HFFc6 (cell line): Measurements from ENCODE around the gene HSD17B12. TPM values are rescaled to one million over a fixed set of nuclear protein-coding genes. Genes with fewer than 3 reads are reported as not detected.
A peak's percentile ranks its signal among the peaks of the same experiment; 100 is the strongest.

Source experiments
- DNase-seq: peaks from one replicate; pipeline ENCODE4 v3.0.0-alpha.2; 2018
- H3K27ac Mint-ChIP-seq: 2 replicates; pipeline ENCODE4 v1.8.0; 2020; ENCODE audit warnings: mild to moderate bottlenecking, mixed read lengths
- H3K27me3 Mint-ChIP-seq: 2 replicates; pipeline ENCODE4 v1.8.0; 2021; ENCODE audit warnings: mild to moderate bottlenecking, moderate library complexity, mixed read lengths; ENCODE audit not compliant: insufficient read depth
- H3K36me3 Mint-ChIP-seq: 2 replicates; pipeline ENCODE4 v1.8.0; 2021; ENCODE audit warnings: low read depth, mixed read lengths
- H3K4me1 Mint-ChIP-seq: 2 replicates; pipeline ENCODE4 v1.8.0; 2020; ENCODE audit warnings: low read depth, mixed read lengths
- H3K4me3 Mint-ChIP-seq: 2 replicates; pipeline ENCODE4 v1.8.0; 2020; ENCODE audit warnings: mild to moderate bottlenecking, moderate library complexity, mixed read lengths
- H3K9me3 Mint-ChIP-seq: 2 replicates; pipeline ENCODE4 v1.8.0; 2020; ENCODE audit warnings: mild to moderate bottlenecking, mixed read lengths
- total RNA-seq, 6 experiments: library from RNA; stranded (reverse); fragmentation: NEBNext Ultra II Directional; extraction: Animal tissue kit (Norgen Biotek cat#: 25700); gene quantifications; 2 replicates in 1 of 6; 3 replicates in 5 of 6; pipeline ENCODE4 v1.2.3, GENCODE V29; 2021
- TF ChIP-seq, protein P1 (sequence below): fragments of 200-600 bp; sonication (generic); IDR thresholded peaks from 2 replicates; pipeline ENCODE4 v1.5.0; 2021; ENCODE audit warnings: antibody characterized with exemption, mild to moderate bottlenecking

HSD17B12 gene
- total RNA-seq, 6 experiments from 2014 or later, result 89.1 to 119 (median 99.0) TPM

DNA sequence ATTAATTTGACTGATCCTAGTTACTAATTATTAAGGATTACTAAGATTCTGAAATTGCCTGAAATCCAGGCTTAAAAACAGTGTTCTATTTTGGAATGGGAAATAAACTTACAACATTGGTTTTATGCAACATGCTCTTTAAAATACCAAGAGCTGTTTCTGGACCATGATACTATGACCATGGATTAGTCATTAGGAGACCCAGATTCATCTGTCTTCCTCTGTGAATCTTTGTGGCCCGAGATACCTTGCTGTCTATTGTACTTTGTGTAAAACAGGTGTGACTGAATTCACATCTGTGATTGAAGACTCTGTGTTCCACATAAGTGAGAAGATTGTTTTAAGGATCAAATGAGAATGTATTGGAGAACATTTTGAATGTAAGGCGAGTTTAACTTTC, 98.8 kb downstream of the HSD17B12 start:
- H3K4me3 Mint-ChIP-seq, result no peak overlapping the region
- H3K27ac Mint-ChIP-seq, result no peak overlapping the region
- TF ChIP-seq, protein P1, sequence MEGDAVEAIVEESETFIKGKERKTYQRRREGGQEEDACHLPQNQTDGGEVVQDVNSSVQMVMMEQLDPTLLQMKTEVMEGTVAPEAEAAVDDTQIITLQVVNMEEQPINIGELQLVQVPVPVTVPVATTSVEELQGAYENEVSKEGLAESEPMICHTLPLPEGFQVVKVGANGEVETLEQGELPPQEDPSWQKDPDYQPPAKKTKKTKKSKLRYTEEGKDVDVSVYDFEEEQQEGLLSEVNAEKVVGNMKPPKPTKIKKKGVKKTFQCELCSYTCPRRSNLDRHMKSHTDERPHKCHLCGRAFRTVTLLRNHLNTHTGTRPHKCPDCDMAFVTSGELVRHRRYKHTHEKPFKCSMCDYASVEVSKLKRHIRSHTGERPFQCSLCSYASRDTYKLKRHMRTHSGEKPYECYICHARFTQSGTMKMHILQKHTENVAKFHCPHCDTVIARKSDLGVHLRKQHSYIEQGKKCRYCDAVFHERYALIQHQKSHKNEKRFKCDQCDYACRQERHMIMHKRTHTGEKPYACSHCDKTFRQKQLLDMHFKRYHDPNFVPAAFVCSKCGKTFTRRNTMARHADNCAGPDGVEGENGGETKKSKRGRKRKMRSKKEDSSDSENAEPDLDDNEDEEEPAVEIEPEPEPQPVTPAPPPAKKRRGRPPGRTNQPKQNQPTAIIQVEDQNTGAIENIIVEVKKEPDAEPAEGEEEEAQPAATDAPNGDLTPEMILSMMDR, result no peak
- DNase-seq, result no peak
- peaks cover 2% of the 10 kb centered on the region; the same call in 1 of the 2 replicates for H3K27me3 Mint-ChIP-seq
- peaks cover 24% of the 10 kb centered on the region for H3K4me1 Mint-ChIP-seq
- H3K9me3 Mint-ChIP-seq, result peaks cover 10% of the 10 kb centered on the region
- H3K36me3 Mint-ChIP-seq, result peaks cover 19% of the 10 kb centered on the region

DNA sequence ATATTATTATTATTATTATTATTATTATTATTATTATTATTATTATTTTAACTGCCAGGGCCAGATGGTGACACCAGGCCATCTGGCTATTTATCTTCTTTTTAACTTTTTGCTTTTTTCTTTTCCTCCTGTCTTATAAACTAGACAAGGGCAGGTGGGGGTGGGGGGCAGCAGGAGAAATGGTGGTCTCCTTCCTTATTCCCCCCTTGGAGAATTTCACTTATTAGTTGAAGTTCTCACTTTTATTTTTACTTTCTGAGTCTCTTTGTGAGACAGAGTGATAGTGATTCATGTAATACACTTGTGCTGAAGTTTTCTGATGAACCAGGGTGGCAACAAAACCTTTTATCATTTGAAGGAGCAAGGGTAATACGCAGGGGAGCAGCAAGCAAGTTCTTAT, 103.8 kb downstream of the HSD17B12 start:
- H3K4me3 Mint-ChIP-seq, result no peak overlapping the region
- peaks cover 2% of the 10 kb centered on the region; the same call in 1 of the 2 replicates for H3K27me3 Mint-ChIP-seq
- peaks cover 46% of the 10 kb centered on the region for H3K4me1 Mint-ChIP-seq
- TF ChIP-seq, protein P1, result no peak
- no peak for DNase-seq
- peaks cover 20% of the 10 kb centered on the region for H3K36me3 Mint-ChIP-seq
- no peak overlapping the region for H3K27ac Mint-ChIP-seq
- peaks cover 13% of the 10 kb centered on the region for H3K9me3 Mint-ChIP-seq

DNA sequence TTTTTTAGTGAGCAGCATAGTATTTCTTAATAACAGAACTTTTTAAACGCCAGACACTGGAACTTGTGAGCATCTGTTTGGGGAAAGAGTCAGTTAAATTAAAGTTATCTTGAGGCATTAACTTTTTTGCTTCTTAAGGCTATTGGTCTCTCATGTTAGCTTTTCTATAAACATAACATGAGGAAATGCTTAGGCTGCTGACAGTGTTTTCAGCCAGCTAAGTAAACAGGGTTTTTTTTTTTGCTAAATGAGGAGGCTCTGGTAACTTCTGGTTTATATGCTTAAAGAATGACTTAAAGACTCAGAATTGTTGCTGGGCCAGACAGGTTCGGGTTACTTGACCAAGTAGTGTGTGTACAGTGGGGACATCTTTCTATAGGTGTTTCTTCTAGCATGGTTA, 104.3 kb downstream of the HSD17B12 start:
- Mint-ChIP-seq H3K27me3 (peaks cover 2% of the 10 kb centered on the region; the same call in 1 of the 2 replicates), H3K4me1 (peaks cover 46% of the 10 kb centered on the region), H3K36me3 (peaks cover 23% of the 10 kb centered on the region), H3K4me3 (no peak overlapping the region), H3K27ac (peak overlapping the region; percentile 3; the same call in 1 of the 2 replicates), H3K9me3 (peaks cover 13% of the 10 kb centered on the region)
- no peak for DNase-seq
- TF ChIP-seq, protein P1, result no peak

DNA sequence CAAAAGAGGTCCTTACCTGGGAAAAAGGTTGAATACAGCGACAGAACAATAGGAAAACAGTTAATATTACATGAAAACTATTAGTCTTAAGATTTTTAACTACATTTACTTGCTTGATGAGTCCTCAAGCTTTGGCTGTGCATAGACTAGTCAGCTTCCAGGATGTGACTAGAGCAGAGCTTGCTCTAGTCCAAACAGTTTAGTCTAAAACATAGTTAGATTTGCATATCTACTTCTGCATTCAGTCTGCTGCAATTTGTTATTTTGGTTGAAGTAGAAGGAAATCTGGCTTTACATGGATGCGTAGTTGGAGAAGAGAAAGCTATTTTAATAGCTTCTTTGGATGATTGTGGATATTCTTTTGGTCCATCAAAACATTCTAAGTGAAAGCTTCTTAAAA, 104.8 kb downstream of the HSD17B12 start:
- H3K4me3 Mint-ChIP-seq, result no peak overlapping the region
- peaks cover 23% of the 10 kb centered on the region for H3K36me3 Mint-ChIP-seq
- peaks cover 13% of the 10 kb centered on the region for H3K9me3 Mint-ChIP-seq
- DNase-seq, result no peak
- TF ChIP-seq, protein P1, result no peak
- H3K4me1 Mint-ChIP-seq, result peaks cover 46% of the 10 kb centered on the region
- no peak overlapping the region for H3K27ac Mint-ChIP-seq
- H3K27me3 Mint-ChIP-seq, result no peaks in the 10 kb centered on the region

DNA sequence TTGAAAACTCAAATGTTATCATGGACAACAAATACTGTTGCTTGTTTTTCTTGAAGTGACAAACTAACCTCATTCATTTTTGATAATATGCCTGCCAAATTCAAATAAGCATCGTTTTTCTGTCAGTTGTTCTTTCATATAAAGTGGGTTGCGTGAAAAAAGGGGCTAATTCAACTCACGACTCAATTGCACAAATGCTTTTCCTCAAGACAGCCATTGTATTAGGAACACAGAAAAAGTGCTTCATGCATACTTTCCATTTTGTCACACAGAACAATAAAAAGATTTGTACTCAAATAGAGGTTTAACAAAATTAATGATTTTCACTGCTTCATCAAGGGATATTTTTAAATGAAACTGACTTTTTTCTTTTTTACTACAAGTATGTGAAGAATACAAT, 105.5 kb downstream of the HSD17B12 start:
- Mint-ChIP-seq H3K36me3 (peaks cover 23% of the 10 kb centered on the region), H3K4me1 (peaks cover 47% of the 10 kb centered on the region), H3K9me3 (peaks cover 13% of the 10 kb centered on the region), H3K27me3 (no peaks in the 10 kb centered on the region), H3K27ac (no peak overlapping the region), H3K4me3 (no peak overlapping the region)
- TF ChIP-seq, protein P1, result no peak
- DNase-seq, result no peak

DNA sequence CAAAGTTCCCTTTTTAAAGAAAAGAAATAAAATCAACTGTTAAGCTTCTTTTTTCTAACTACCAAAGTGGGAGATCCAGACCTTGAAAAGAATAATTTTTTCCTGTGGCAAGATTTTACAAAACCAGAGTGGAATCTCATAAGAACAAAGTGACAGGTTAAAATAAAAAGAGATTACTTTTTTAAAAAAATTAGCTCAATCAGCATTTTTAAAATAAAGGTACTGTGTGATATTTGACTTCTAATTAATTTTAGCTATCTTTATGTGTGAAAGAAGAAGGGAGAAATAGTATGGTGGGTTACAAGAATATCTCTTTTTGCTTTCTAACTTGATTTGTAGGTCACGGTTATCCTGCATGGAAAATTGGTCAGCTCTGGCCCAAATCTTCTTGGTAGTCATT, 107.3 kb downstream of the HSD17B12 start:
- Mint-ChIP-seq H3K27ac (no peak overlapping the region), H3K36me3 (peaks cover 23% of the 10 kb centered on the region), H3K27me3 (no peaks in the 10 kb centered on the region), H3K4me1 (peaks cover 47% of the 10 kb centered on the region), H3K4me3 (no peak overlapping the region), H3K9me3 (peaks cover 13% of the 10 kb centered on the region)
- no peak for DNase-seq
- TF ChIP-seq, protein P1, result no peak
